Measurements from ENCODE around the gene CDH10. TPM values are rescaled to one million over a fixed set of nuclear protein-coding genes. Genes with fewer than 3 reads are reported as not detected.

The CDH10 gene
- total RNA-seq = 50.7 TPM

GRCh38 chr5:24644761-24645160 lies at the start of gene CDH10:
Gene CDH10 (minus strand): TSS chr5:24644978. CDS start chr5:24593490, 51,488 bp downstream.

Small RNA genes within 50 kb of the gene (small RNA-seq; reads per million reads assigned to genes)
- gene AC091885.1 (ENCODE audit: low replicate concordance) (not detected), gene RF00017 (ENCODE audit: low replicate concordance) (not detected)
